GM18511 (cell line): Measurements from ENCODE around the gene KRTAP12-1.

Experiments
- ATAC-seq: cut with Tn5 transposase; IDR thresholded peaks from one replicate; pipeline ENCODE4 v1.9.1; 2021; ENCODE audit warnings: mild to moderate bottlenecking, moderate library complexity; ENCODE audit not compliant: unreplicated experiment

KRTAP12-1 gene

GRCh38 chr21:44711327-44712202 lies 29.6 kb upstream of the KRTAP12-1 start, which contains the start of gene TSPEAR:
Gene TSPEAR, minus strand, starts transcription at chr21:44711572. Its CDS starts 58 bp downstream, at chr21:44711514.
- ATAC-seq = no peak

GRCh38 chr21:44710756-44711326 lies 28.9 kb upstream of the KRTAP12-1 start:
- no peak for ATAC-seq

GRCh38 chr21:44710294-44710665 lies 28.3 kb upstream of the KRTAP12-1 start:
- no peak for ATAC-seq

GRCh38 chr21:44709426-44710293 lies 27.7 kb upstream of the KRTAP12-1 start:
- no peak for ATAC-seq

- ATAC-seq = no peak
Observed at GRCh38 chr21:44708866-44709425, 27.0 kb upstream of the KRTAP12-1 start.

GRCh38 chr21:44708213-44708865 lies 26.4 kb upstream of the KRTAP12-1 start:
- ATAC-seq = no peak

- no peak for ATAC-seq
Observed at GRCh38 chr21:44706706-44707581, 25.0 kb upstream of the KRTAP12-1 start.

- ATAC-seq = no peak
Observed at GRCh38 chr21:44706026-44706705, 24.2 kb upstream of the KRTAP12-1 start.

GRCh38 chr21:44704636-44705001 lies 22.7 kb upstream of the KRTAP12-1 start:
- ATAC-seq = no peak

GRCh38 chr21:44703731-44704635 lies 22.0 kb upstream of the KRTAP12-1 start:
- ATAC-seq = no peak

GRCh38 chr21:44702973-44703730 lies 21.2 kb upstream of the KRTAP12-1 start:
- no peak for ATAC-seq

- no peak for ATAC-seq
Observed at GRCh38 chr21:44702111-44702972, 20.4 kb upstream of the KRTAP12-1 start.

GRCh38 chr21:44701541-44701940 lies 19.6 kb upstream of the KRTAP12-1 start:
- no peak for ATAC-seq

GRCh38 chr21:44701023-44701400 lies 19.0 kb upstream of the KRTAP12-1 start:
- no peak for ATAC-seq

GRCh38 chr21:44700101-44701022 lies 18.4 kb upstream of the KRTAP12-1 start:
- ATAC-seq = no peak
